Trophoblast cell (in vitro differentiated cells and primary cell): ENCODE results near the gene UTY.

Source experiments
- DNase-seq, 2 donors: peaks; one replicate each; pipeline ENCODE4 v3.0.0-alpha.2; 2016
- H2AFZ ChIP-seq: 2 replicates; pipeline ENCODE4 v1.6.1; 2013; ENCODE audit warnings: low read length, moderate library complexity, mild to moderate bottlenecking; ENCODE audit not compliant: insufficient read depth, poor library complexity
- H2AK5ac ChIP-seq: 2 replicates; pipeline ENCODE4 v1.6.1; 2013; ENCODE audit warnings: mild to moderate bottlenecking, low read length
- H2BK120ac ChIP-seq: 2 replicates; pipeline ENCODE4 v1.6.1; 2013; ENCODE audit warnings: low read length, mild to moderate bottlenecking, moderate library complexity; ENCODE audit not compliant: insufficient read depth, poor library complexity
- H2BK12ac ChIP-seq: 2 replicates; pipeline ENCODE4 v1.6.1; 2013; ENCODE audit warnings: mild to moderate bottlenecking, low read length, moderate library complexity
- H2BK5ac ChIP-seq: 2 replicates; pipeline ENCODE4 v1.6.1; 2013; ENCODE audit warnings: low read length, low read depth, moderate library complexity, mild to moderate bottlenecking; ENCODE audit not compliant: poor library complexity
- H3K14ac ChIP-seq: 2 replicates; pipeline ENCODE4 v1.6.1; 2013; ENCODE audit warnings: mild to moderate bottlenecking, low read length
- H3K18ac ChIP-seq: 2 replicates; pipeline ENCODE4 v1.6.1; 2013; ENCODE audit warnings: mild to moderate bottlenecking, low read length
- H3K23ac ChIP-seq: 2 replicates; pipeline ENCODE4 v1.6.1; 2013; ENCODE audit warnings: low read length
- H3K27ac ChIP-seq: 2 replicates; pipeline ENCODE4 v1.5.1; 2013; ENCODE audit warnings: low read depth, mild to moderate bottlenecking, inconsistent platforms, low read length, moderate library complexity
- H3K27me3 ChIP-seq: 2 replicates; pipeline ENCODE4 v1.6.1; 2013; ENCODE audit warnings: inconsistent platforms, mild to moderate bottlenecking, low read length, moderate library complexity; ENCODE audit not compliant: insufficient read depth
- H3K36me3 ChIP-seq, 2 experiments: 1 replicate in 1 of 2; 2 replicates in 1 of 2; pipeline ENCODE4 v1.6.1; 2013; ENCODE audit warnings: low read length in 2 of 2, mild to moderate bottlenecking in 2 of 2, moderate library complexity in 1 of 2; ENCODE audit not compliant: insufficient read depth in 2 of 2, control insufficient read depth in 1 of 2
- H3K4ac ChIP-seq: 2 replicates; pipeline ENCODE4 v1.6.1; 2013; ENCODE audit warnings: low read depth, mild to moderate bottlenecking, low read length, moderate library complexity
- H3K4me1 ChIP-seq, 2 experiments: 1 replicate in 1 of 2; 2 replicates in 1 of 2; pipeline ENCODE4 v1.6.1; 2013; ENCODE audit warnings: low read length in 2 of 2, mild to moderate bottlenecking in 2 of 2, moderate library complexity in 1 of 2; ENCODE audit not compliant: insufficient read depth in 2 of 2, control insufficient read depth in 1 of 2
- H3K4me2 ChIP-seq: 2 replicates; pipeline ENCODE4 v1.6.1; 2013; ENCODE audit warnings: inconsistent platforms, mild to moderate bottlenecking, low read length, moderate library complexity
- H3K4me3 ChIP-seq: 2 replicates; pipeline ENCODE4 v1.5.1; 2013; ENCODE audit warnings: mild to moderate bottlenecking, low read depth, low read length, inconsistent platforms
- H3K79me1 ChIP-seq: one replicate; pipeline ENCODE4 v1.6.1; 2013; ENCODE audit warnings: low read length
- H3K79me2 ChIP-seq: 2 replicates; pipeline ENCODE4 v1.6.1; 2013; ENCODE audit warnings: low read length, mild to moderate bottlenecking; ENCODE audit not compliant: control insufficient read depth, insufficient read depth, poor library complexity
- H3K9ac ChIP-seq: 2 replicates; pipeline ENCODE4 v1.6.1; 2013; ENCODE audit warnings: mild to moderate bottlenecking, low read length
- H3K9me3 ChIP-seq: 2 replicates; pipeline ENCODE4 v1.6.1; 2013; ENCODE audit warnings: low read depth, mild to moderate bottlenecking, control low read depth, inconsistent platforms, low read length; ENCODE audit not compliant: insufficient read depth
- H4K12ac ChIP-seq: 2 replicates; pipeline ENCODE4 v1.6.1; 2013; ENCODE audit warnings: low read depth, mild to moderate bottlenecking, low read length, moderate library complexity
- H4K8ac ChIP-seq: 2 replicates; pipeline ENCODE4 v1.6.1; 2013; ENCODE audit warnings: low read depth, mild to moderate bottlenecking, low read length, moderate library complexity
- H4K91ac ChIP-seq: one replicate; pipeline ENCODE4 v1.6.1; 2013; ENCODE audit warnings: low read depth, mild to moderate bottlenecking, low read length, moderate library complexity
- WGBS: extraction: QIAGEN DNeasy Blood & Tissue Kit; methylation state at CpG from one replicate; pipeline ENCODE4 v1.1.7; 2013; ENCODE audit warnings: missing lambda C conversion rate; ENCODE audit not compliant: insufficient read length, insufficient coverage; ENCODE audit errors: extremely low coverage; 5-methylcytosine and 5-hydroxymethylcytosine counted together

Gene UTY

DNA sequence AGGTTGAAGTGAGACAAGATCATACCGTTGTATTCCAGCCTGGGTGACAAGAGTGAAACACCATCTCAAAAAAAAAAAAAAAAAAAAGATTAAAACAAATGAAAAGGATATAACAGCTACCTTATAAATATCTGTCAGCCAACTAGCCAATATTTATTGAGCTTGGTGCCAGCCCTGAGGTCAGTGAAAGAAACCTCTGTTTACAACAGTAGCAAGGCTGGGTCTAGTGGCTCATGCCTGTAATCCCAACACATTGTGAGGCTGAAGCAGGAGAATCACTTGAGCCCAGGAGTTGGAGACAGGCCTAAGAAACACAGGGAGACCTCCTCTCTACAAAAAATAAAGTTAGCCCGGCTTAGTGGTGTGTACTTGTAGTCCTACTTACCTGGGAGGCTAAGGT is 12.6 kb upstream of the UTY start:
- Histone ChIP-seq H3K9ac (no peak overlapping the region), H3K9me3 (no peaks in the 10 kb centered on the region), H3K27ac (no peak overlapping the region), H4K91ac (no peak overlapping the region), H3K36me3 (no peaks in the 10 kb centered on the region), H3K14ac (no peak overlapping the region), H3K79me1 (no peaks in the 10 kb centered on the region), H4K12ac (no peak overlapping the region), H4K8ac (no peak overlapping the region), H2BK12ac (no peak overlapping the region), H3K4me3 (no peak overlapping the region), H3K27me3 (no peaks in the 10 kb centered on the region), H3K4me2 (no peak overlapping the region), H3K18ac (no peak overlapping the region), H2AFZ (no peak overlapping the region), H3K4me1 (no peaks in the 10 kb centered on the region), H3K79me2 (no peaks in the 10 kb centered on the region), H2AK5ac (no peak overlapping the region), H3K23ac (no peak overlapping the region), H2BK5ac (no peak overlapping the region), H3K4ac (no peak overlapping the region), H2BK120ac (no peak overlapping the region)
- no peak for DNase-seq
- WGBS, result no CpG with 5 or more reads among the region's 2 CpGs

DNA sequence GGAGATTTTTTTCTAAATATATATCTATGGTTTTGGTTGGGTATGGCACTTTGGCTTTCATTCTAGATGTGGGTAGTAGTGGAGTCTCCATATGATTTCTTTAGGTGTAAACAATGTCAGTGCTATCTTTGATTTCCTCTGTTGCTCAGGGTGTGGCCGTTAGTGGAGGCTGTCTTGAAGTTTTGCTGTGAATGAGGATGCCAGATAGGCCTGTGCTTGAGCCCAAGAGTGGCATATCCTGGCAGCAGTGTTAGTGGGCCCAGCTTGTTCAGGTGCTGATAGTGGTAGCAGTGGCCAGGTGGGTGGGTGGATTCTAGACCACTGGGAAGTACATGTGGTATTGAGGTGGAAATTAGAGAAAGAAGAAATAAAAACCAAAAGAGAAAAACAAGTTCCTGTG is 8.9 kb upstream of the UTY start:
- no peak overlapping the region for H4K12ac ChIP-seq
- H3K4me2 ChIP-seq, result no peak overlapping the region
- no peak for DNase-seq
- no peaks in the 10 kb centered on the region for H3K79me1 ChIP-seq
- no peak overlapping the region for H3K4me3 ChIP-seq
- no peak overlapping the region for H2AK5ac ChIP-seq
- no peak overlapping the region for H3K9ac ChIP-seq
- no peaks in the 10 kb centered on the region for H3K9me3 ChIP-seq
- WGBS, result no CpG with 5 or more reads among the region's 1 CpG
- H3K23ac ChIP-seq, result no peak overlapping the region
- no peak overlapping the region for H3K4ac ChIP-seq
- no peaks in the 10 kb centered on the region for H3K79me2 ChIP-seq
- no peak overlapping the region for H2BK12ac ChIP-seq
- no peak overlapping the region for H2BK120ac ChIP-seq
- no peak overlapping the region for H2BK5ac ChIP-seq
- H3K4me1 ChIP-seq, result no peaks in the 10 kb centered on the region
- no peak overlapping the region for H2AFZ ChIP-seq
- H3K27ac ChIP-seq, result no peak overlapping the region
- no peak overlapping the region for H4K8ac ChIP-seq
- no peaks in the 10 kb centered on the region for H3K27me3 ChIP-seq
- no peak overlapping the region for H4K91ac ChIP-seq
- no peak overlapping the region for H3K14ac ChIP-seq
- H3K18ac ChIP-seq, result no peak overlapping the region
- no peaks in the 10 kb centered on the region for H3K36me3 ChIP-seq

DNA sequence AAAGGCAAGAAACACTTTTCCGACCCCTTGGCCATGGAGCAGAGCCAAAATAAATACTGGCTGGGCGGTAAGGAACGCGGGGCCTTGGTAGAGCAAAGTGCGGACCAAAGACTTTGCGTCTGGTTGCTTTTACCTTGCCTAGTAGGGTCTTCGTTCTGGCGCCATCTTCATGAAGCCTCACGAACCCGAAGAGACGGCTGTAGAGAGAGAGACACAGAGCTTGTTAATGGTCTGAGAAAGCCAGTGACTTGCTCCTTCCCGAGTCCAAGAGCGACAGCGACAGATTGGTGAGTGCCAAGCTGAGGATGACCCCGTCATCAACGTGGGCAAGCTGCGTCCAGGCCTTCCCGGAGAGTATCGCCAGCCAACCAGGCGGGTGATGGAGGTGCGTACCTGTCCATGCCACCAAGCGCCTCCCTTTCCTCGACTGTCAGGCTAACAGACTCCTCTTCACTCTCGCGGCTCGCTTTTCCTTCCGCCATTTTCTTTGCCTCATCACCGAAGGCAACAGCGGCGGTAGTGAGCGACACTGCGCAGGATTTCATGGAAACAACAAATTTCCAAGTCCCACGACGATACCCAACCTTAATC is 617 bp downstream of the UTY start:
- peak overlapping the region; percentile 2 for H4K12ac ChIP-seq
- H3K79me1 ChIP-seq, result peaks cover 12% of the 10 kb centered on the region
- peak overlapping the region; percentile 46 for H3K4me2 ChIP-seq
- peak overlapping the region; percentile 68 for H3K14ac ChIP-seq
- peak overlapping the region; percentile 66 for H3K18ac ChIP-seq
- peak overlapping the region; percentile 92 for H3K4me3 ChIP-seq
- peak overlapping the region; percentile 83 for H4K8ac ChIP-seq
- H3K23ac ChIP-seq, result no peak overlapping the region
- H3K79me2 ChIP-seq, result peaks cover 5% of the 10 kb centered on the region
- no peak overlapping the region for H2AK5ac ChIP-seq
- H3K4me1 ChIP-seq, result peaks cover 3 to 4% of the 10 kb centered on the region in 2 experiments
- peak overlapping the region; percentile 57 for H4K91ac ChIP-seq
- peak overlapping the region; percentile 68 for H2BK120ac ChIP-seq
- H3K27me3 ChIP-seq, result no peaks in the 10 kb centered on the region
- no CpG with 5 or more reads among the region's 34 CpGs for WGBS
- H3K27ac ChIP-seq, result peak overlapping the region; percentile 74
- H3K4ac ChIP-seq, result peak overlapping the region; percentile 44
- H3K9ac ChIP-seq, result peak overlapping the region; percentile 85
- peak in 1 of 2 donors; percentile 20 for DNase-seq
- peaks cover 4% of the 10 kb centered on the region in 2 experiments for H3K36me3 ChIP-seq
- no peak overlapping the region for H2AFZ ChIP-seq
- no peak overlapping the region for H2BK12ac ChIP-seq
- no peaks in the 10 kb centered on the region for H3K9me3 ChIP-seq
- peak overlapping the region; percentile 82 for H2BK5ac ChIP-seq

DNA sequence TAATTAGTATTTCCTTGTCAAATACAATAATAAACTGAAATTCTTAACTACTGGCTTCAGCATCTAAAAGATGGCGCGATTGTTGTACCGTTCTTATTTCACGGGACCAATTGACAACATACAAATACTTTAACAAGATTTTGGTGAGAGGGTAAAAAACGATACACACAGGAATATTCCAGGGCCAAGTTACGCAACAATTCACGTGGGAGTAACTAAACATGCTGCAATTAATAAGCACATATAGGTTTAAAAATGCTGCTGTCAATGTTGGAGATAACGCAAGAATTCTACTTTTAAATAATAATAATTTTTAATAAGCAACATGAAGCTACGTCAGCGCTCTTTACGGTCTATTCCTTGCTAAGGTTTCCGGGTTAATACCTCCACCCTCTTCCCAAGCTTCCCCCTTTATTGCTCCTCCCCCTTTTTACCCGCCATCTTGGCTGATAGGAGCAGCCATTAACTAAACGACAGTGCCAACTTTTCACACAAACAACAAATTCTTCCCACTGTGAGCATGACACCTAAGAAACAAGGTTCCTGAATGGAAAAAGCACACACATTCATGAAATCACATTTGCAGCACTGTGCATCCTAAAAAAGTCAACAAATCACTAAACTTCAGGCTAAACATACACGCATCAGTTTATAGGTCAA is 1.6 kb downstream of the UTY start:
- Histone ChIP-seq H4K8ac (no peak overlapping the region), H3K27ac (peak overlapping the region; percentile 60), H3K23ac (no peak overlapping the region), H3K4me2 (peak overlapping the region; percentile 46), H2BK120ac (no peak overlapping the region), H2AK5ac (no peak overlapping the region), H3K9ac (no peak overlapping the region), H3K14ac (no peak overlapping the region), H4K91ac (no peak overlapping the region), H3K79me1 (peaks cover 12% of the 10 kb centered on the region), H3K4me1 (peaks cover 3 to 4% of the 10 kb centered on the region in 2 experiments), H3K4ac (no peak overlapping the region), H2BK12ac (no peak overlapping the region), H3K18ac (no peak overlapping the region), H3K79me2 (peaks cover 5% of the 10 kb centered on the region), H3K27me3 (no peaks in the 10 kb centered on the region), H3K4me3 (no peak overlapping the region), H3K36me3 (peaks cover 7% of the 10 kb centered on the region in 2 experiments), H2BK5ac (no peak overlapping the region), H3K9me3 (no peaks in the 10 kb centered on the region), H2AFZ (no peak overlapping the region), H4K12ac (no peak overlapping the region)
- peak in 1 of 2 donors; percentile 35 for DNase-seq
- no CpG with 5 or more reads among the region's 15 CpGs for WGBS
